Neuronal stem cell (in vitro differentiated cells): Measurements from ENCODE around the gene ROR1. TPM values are rescaled to one million over a fixed set of nuclear protein-coding genes. Genes with fewer than 3 reads are reported as not detected.

Experiments used
- DNase-seq: peaks from one replicate; pipeline ENCODE4 v3.0.0-alpha.2; 2013; ENCODE audit warnings: low spot score
- H2AFZ ChIP-seq: one replicate; pipeline ENCODE4 v1.6.1; 2013; ENCODE audit warnings: mild to moderate bottlenecking, low read length, inconsistent platforms
- H2AK5ac ChIP-seq: 2 replicates; pipeline ENCODE4 v1.6.1; 2013; ENCODE audit warnings: low read depth, mild to moderate bottlenecking, inconsistent platforms, low read length, moderate library complexity, mixed read lengths
- H2BK120ac ChIP-seq: 2 replicates; pipeline ENCODE4 v1.6.1; 2013; ENCODE audit warnings: low read depth, mild to moderate bottlenecking, inconsistent platforms, low read length, moderate library complexity, mixed read lengths
- H2BK12ac ChIP-seq: one replicate; pipeline ENCODE4 v1.6.1; 2013; ENCODE audit warnings: low read length, inconsistent platforms
- H2BK15ac ChIP-seq: 2 replicates; pipeline ENCODE4 v1.6.1; 2013; ENCODE audit warnings: mild to moderate bottlenecking, low read length, inconsistent platforms, mixed read lengths
- H2BK5ac ChIP-seq: one replicate; pipeline ENCODE4 v1.6.1; 2013; ENCODE audit warnings: inconsistent platforms, mild to moderate bottlenecking, low read length, moderate library complexity
- H3K14ac ChIP-seq: one replicate; pipeline ENCODE4 v1.6.1; 2013; ENCODE audit warnings: low read length, inconsistent platforms
- H3K18ac ChIP-seq: 2 replicates; pipeline ENCODE4 v1.6.1; 2013; ENCODE audit warnings: low read length, inconsistent platforms
- H3K23ac ChIP-seq: 2 replicates; pipeline ENCODE4 v1.6.1; 2013; ENCODE audit warnings: low read depth, mild to moderate bottlenecking, mixed read lengths, low read length, inconsistent platforms; ENCODE audit not compliant: poor library complexity
- H3K27ac ChIP-seq: replicated peaks from 3 replicates; pipeline ENCODE4 v1.5.1; 2013; ENCODE audit warnings: low read length, inconsistent platforms
- H3K27me3 ChIP-seq, 3 experiments: 2 replicates each; pipeline ENCODE4 v1.6.1; 2013; ENCODE audit warnings: low read length in 3 of 3, mild to moderate bottlenecking in 2 of 3, inconsistent platforms in 1 of 3, low read depth in 1 of 3, mixed read lengths in 1 of 3, moderate library complexity in 1 of 3; ENCODE audit not compliant: control insufficient read depth in 3 of 3, insufficient read depth in 3 of 3
- H3K36me3 ChIP-seq, 2 donors: replicated peaks in 1 of 2; 2 replicates each; pipeline ENCODE4 v1.6.1; 2013; ENCODE audit warnings: low read length in 2 of 2; ENCODE audit not compliant: control insufficient read depth in 2 of 2, insufficient read depth in 2 of 2
- H3K4ac ChIP-seq: 2 replicates; pipeline ENCODE4 v1.6.1; 2013; ENCODE audit warnings: inconsistent platforms, mild to moderate bottlenecking, low read length, moderate library complexity
- H3K4me1 ChIP-seq, 2 donors: 1 replicate in 1 of 2; 2 replicates in 1 of 2; pipeline ENCODE4 v1.6.1; 2013; ENCODE audit warnings: low read length in 2 of 2, low read depth in 1 of 2; ENCODE audit not compliant: control insufficient read depth in 2 of 2, insufficient read depth in 1 of 2
- H3K4me2 ChIP-seq: one replicate; pipeline ENCODE4 v1.6.1; 2013; ENCODE audit warnings: mild to moderate bottlenecking, low read length, inconsistent platforms; ENCODE audit not compliant: insufficient read depth, poor library complexity, severe bottlenecking
- H3K4me3 ChIP-seq, 2 donors: 2 replicates each; pipeline ENCODE4 v1.5.1; 2013; ENCODE audit warnings: low read length in 2 of 2, mild to moderate bottlenecking in 2 of 2, inconsistent platforms in 1 of 2, moderate library complexity in 1 of 2
- H3K79me1 ChIP-seq: one replicate; pipeline ENCODE4 v1.6.1; 2013; ENCODE audit warnings: low read depth, mild to moderate bottlenecking, inconsistent platforms, low read length, moderate library complexity
- H3K9ac ChIP-seq: one replicate; pipeline ENCODE4 v1.6.1; 2013; ENCODE audit warnings: mild to moderate bottlenecking, low read depth, low read length, inconsistent platforms; ENCODE audit not compliant: poor library complexity
- H3K9me3 ChIP-seq, 2 donors: replicated peaks in 1 of 2; 2 replicates each; pipeline versions ENCODE3 to v1.6.1; 2013; ENCODE audit warnings: low read length in 2 of 2, mild to moderate bottlenecking in 2 of 2, inconsistent platforms in 1 of 2, low read depth in 1 of 2, mixed read lengths in 1 of 2, moderate library complexity in 1 of 2; ENCODE audit not compliant: control insufficient read depth in 2 of 2, insufficient read depth in 1 of 2
- H4K8ac ChIP-seq: one replicate; pipeline ENCODE4 v1.6.1; 2013; ENCODE audit warnings: low read depth, mild to moderate bottlenecking, inconsistent platforms, low read length, moderate library complexity
- H4K91ac ChIP-seq: one replicate; pipeline ENCODE4 v1.6.1; 2013; ENCODE audit warnings: low read length, low read depth, mild to moderate bottlenecking, inconsistent platforms; ENCODE audit not compliant: poor library complexity
- WGBS, 2 donors: extraction: QIAGEN DNeasy Blood & Tissue Kit; methylation state at CpG; one replicate each; pipeline ENCODE4 v1.1.7; 2013; ENCODE audit warnings: missing lambda C conversion rate in 2 of 2, mixed read lengths in 1 of 2; ENCODE audit not compliant: insufficient read length in 2 of 2, insufficient replicate concordance in 1 of 2; ENCODE audit errors: extremely low coverage in 2 of 2; 5-methylcytosine and 5-hydroxymethylcytosine counted together
- polyA plus RNA-seq, 2 experiments: library from polyadenylated mRNA; stranded (reverse); fragments of 200-250 nt; gene quantifications; one replicate each; pipeline ENCODE4 v1.2.3, GENCODE V29; 2013

Gene ROR1
- polyA plus RNA-seq (2013, experiment 1 of 2) = 7.0 TPM
- polyA plus RNA-seq (2013, experiment 2 of 2) = 7.3 TPM

DNA sequence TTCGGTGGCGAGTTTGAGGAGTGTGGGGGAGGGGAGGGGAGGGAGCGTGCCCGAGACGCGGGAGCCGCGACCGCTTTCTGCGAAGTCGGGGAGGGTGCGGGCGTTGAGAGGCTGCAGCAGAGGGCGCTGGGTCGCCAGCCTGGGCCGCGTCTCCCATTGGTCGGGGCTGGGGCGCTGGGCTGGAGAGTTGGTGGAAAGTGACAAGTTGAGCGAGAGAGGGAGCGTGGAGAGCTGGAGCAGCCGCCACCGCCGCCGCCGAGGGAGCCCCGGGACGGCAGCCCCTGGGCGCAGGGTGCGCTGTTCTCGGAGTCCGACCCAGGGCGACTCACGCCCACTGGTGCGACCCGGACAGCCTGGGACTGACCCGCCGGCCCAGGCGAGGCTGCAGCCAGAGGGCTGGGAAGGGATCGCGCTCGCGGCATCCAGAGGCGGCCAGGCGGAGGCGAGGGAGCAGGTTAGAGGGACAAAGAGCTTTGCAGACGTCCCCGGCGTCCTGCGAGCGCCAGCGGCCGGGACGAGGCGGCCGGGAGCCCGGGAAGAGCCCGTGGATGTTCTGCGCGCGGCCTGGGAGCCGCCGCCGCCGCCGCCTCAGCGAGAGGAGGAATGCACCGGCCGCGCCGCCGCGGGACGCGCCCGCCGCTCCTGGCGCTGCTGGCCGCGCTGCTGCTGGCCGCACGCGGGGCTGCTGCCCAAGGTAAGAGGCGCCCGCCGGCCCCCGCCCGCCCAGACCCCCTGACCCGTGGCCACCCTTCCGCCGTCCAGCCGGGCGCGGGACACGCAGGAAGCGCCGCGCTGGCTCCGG lies at the start of gene ROR1:
Gene ROR1, plus strand, starts transcription at position 203 of the 802 bp plus-strand sequence.
- no peak within 1 kb of the TSS for H3K14ac ChIP-seq
- peaks cover 10% of the 10 kb centered on the region in 2 donors for H3K4me1 ChIP-seq
- H3K27ac ChIP-seq = peak within 1 kb of the TSS; percentile 83
- H3K4me3 ChIP-seq = peak within 1 kb of the TSS; percentile 81 to 86
- peak within 1 kb of the TSS; percentile 29 for H2AK5ac ChIP-seq
- no peaks in the 10 kb centered on the region for H3K9me3 ChIP-seq
- peak within 1 kb of the TSS; percentile 67 for H2BK15ac ChIP-seq
- peaks cover 0 to 23% (median 0%) of the 10 kb centered on the region in 3 experiments for H3K27me3 ChIP-seq
- H3K36me3 ChIP-seq = no peaks in the 10 kb centered on the region
- WGBS, 2 donors = no CpG with 5 or more reads among the region's 99 CpGs
- H3K23ac ChIP-seq = peak within 1 kb of the TSS; percentile 78
- no peak within 1 kb of the TSS for H3K4ac ChIP-seq
- H2AFZ ChIP-seq = peak within 1 kb of the TSS; percentile 99
- peak within 1 kb of the TSS; percentile 41 for H2BK120ac ChIP-seq
- H4K91ac ChIP-seq = no peak within 1 kb of the TSS
- H2BK5ac ChIP-seq = peak within 1 kb of the TSS; percentile 39
- H3K18ac ChIP-seq = peak within 1 kb of the TSS; percentile 99
- no peak within 1 kb of the TSS for H2BK12ac ChIP-seq
- H4K8ac ChIP-seq = no peak within 1 kb of the TSS
- peak within 1 kb of the TSS; percentile 98 for H3K9ac ChIP-seq
- H3K4me2 ChIP-seq = peak within 1 kb of the TSS; percentile 85
- H3K79me1 ChIP-seq = no peaks in the 10 kb centered on the region
- peak; percentile 85 for DNase-seq

DNA sequence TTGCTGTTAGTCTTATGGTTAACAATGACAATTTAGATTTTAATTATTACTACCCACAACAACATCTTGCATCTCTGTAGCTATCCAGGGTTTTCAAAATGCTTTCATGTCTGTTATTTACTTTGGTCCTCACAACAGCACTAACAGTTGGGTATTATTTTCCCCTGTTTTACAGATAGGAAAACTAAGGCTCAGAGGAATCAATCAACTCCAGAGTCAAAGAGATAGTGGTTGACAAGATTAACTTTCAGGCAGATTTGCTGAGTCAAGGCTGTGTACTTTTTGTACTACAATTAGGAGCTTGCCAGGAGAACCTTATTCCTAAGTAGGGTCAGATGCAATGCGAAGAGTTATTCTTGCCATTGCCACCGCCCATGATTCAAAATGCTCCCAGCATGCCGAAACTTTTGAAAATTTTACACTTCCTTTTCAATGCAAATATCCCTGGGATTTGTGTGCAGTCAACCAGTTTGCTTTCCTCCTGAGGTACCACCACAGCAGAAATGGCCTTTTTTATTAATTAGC lies 49.4 kb upstream of the ROR1 start:
- H2BK15ac ChIP-seq = no peak overlapping the region
- H3K9me3 ChIP-seq = no peaks in the 10 kb centered on the region
- H3K27me3 ChIP-seq = no peaks in the 10 kb centered on the region
- no peaks in the 10 kb centered on the region for H3K36me3 ChIP-seq
- no peak overlapping the region for H3K18ac ChIP-seq
- H3K4me2 ChIP-seq = no peak overlapping the region
- no peaks in the 10 kb centered on the region for H3K79me1 ChIP-seq
- no peak overlapping the region for H4K91ac ChIP-seq
- no peak overlapping the region for H3K9ac ChIP-seq
- H3K4ac ChIP-seq = no peak overlapping the region
- H2AFZ ChIP-seq = no peak overlapping the region
- peaks cover 0 to 12% of the 10 kb centered on the region in 2 donors for H3K4me1 ChIP-seq
- H4K8ac ChIP-seq = no peak overlapping the region
- no peak for DNase-seq
- H2BK12ac ChIP-seq = no peak overlapping the region
- no peak overlapping the region for H2AK5ac ChIP-seq
- no peak overlapping the region for H3K4me3 ChIP-seq
- H3K23ac ChIP-seq = no peak overlapping the region
- no CpG with 5 or more reads among the region's 3 CpGs for WGBS, 2 donors
- H2BK5ac ChIP-seq = no peak overlapping the region
- H3K14ac ChIP-seq = no peak overlapping the region
- H3K27ac ChIP-seq = no peak overlapping the region
- no peak overlapping the region for H2BK120ac ChIP-seq

DNA sequence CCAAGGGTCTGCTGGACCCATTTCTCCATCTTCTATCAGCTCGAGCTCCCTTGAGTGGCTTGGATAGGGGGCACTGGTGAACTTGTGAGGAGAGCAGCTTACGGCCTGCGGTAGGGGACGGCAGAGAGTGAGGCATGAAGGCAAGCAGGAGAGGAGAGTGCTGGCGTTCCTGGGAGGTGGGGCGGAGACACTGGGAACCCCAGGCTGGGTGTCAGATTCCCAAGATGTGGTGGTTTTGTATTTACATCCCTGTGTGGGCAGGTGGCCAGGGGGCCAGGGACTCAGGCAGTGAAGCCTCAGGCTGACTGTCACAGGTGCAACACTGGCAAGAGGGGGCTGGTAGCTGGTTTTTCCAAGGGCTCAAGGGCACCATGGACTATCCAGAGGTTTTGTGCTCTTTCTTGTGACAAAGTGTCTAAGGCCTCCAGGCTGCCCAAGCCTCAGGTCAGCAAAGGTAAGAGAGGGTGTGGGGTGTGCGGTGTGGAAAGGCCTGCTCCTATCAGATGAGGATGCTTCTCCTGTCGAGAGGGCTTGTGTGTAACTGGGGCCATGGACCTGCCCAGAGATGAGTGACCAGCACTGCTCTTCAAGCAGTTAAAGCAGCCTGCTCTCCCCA lies 45.1 kb upstream of the ROR1 start:
- Histone ChIP-seq H3K27me3 (peaks cover 0 to 2% (median 0%) of the 10 kb centered on the region in 3 experiments), H3K23ac (no peak overlapping the region), H3K4ac (no peak overlapping the region), H2AFZ (no peak overlapping the region), H2BK120ac (no peak overlapping the region), H3K4me1 (peaks cover 0 to 15% of the 10 kb centered on the region in 2 donors), H3K36me3 (no peaks in the 10 kb centered on the region), H2BK12ac (no peak overlapping the region), H3K9me3 (peaks cover 0 to 2% of the 10 kb centered on the region in 2 donors), H3K14ac (no peak overlapping the region), H3K18ac (peak overlapping the region; percentile 29), H3K27ac (no peak overlapping the region), H3K4me2 (no peak overlapping the region), H4K8ac (no peak overlapping the region), H3K4me3 (no peak overlapping the region), H2BK15ac (no peak overlapping the region), H3K79me1 (no peaks in the 10 kb centered on the region), H2AK5ac (peak overlapping the region; percentile 56), H4K91ac (no peak overlapping the region), H2BK5ac (peak overlapping the region; percentile 85), H3K9ac (no peak overlapping the region)
- DNase-seq = no peak
- no CpG with 5 or more reads among the region's 8 CpGs for WGBS, 2 donors

DNA sequence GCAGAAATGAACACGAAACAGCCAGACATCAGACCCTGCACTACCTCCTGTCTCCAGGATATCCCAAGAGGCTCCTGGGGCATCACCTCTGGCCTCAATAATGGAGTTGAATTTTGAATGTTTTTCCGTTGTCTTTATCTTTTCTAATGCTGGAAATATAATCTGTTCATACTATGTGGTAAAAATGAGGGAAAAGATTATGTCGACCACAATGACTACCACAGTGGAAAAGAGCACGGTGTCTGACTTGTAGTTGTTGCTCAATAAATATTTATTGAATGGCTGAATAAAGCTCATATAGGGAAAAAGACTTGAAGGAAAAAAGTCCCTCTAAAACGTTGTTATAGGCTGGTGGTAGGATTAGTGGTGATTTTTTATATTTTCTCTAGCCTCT lies 44.6 kb upstream of the ROR1 start:
- peaks cover 0 to 2% of the 10 kb centered on the region in 2 donors for H3K9me3 ChIP-seq
- peaks cover 0 to 2% (median 0%) of the 10 kb centered on the region in 3 experiments for H3K27me3 ChIP-seq
- no peak overlapping the region for H3K4me2 ChIP-seq
- H3K36me3 ChIP-seq = no peaks in the 10 kb centered on the region
- no peak overlapping the region for H2BK120ac ChIP-seq
- H3K4me1 ChIP-seq = peaks cover 0 to 12% of the 10 kb centered on the region in 2 donors
- no peak overlapping the region for H2AK5ac ChIP-seq
- H3K9ac ChIP-seq = no peak overlapping the region
- no peak overlapping the region for H2BK12ac ChIP-seq
- H3K23ac ChIP-seq = no peak overlapping the region
- DNase-seq = no peak
- H3K79me1 ChIP-seq = no peaks in the 10 kb centered on the region
- no CpG with 5 or more reads among the region's 5 CpGs for WGBS, 2 donors
- H2BK5ac ChIP-seq = peak overlapping the region; percentile 85
- no peak overlapping the region for H4K91ac ChIP-seq
- no peak overlapping the region for H2BK15ac ChIP-seq
- H3K4ac ChIP-seq = no peak overlapping the region
- H4K8ac ChIP-seq = no peak overlapping the region
- H3K14ac ChIP-seq = no peak overlapping the region
- H2AFZ ChIP-seq = no peak overlapping the region
- H3K27ac ChIP-seq = no peak overlapping the region
- no peak overlapping the region for H3K4me3 ChIP-seq
- H3K18ac ChIP-seq = no peak overlapping the region
